H1 (cell line): Measurements from ENCODE around the gene TMEM181. TPM values are rescaled to one million over a fixed set of nuclear protein-coding genes. Genes with fewer than 3 reads are reported as not detected.

ENCODE experiments used
- CTCF ChIA-PET: fragments of 300-600 bp; sonication (Branson Sonifier 250); formaldehyde crosslinking; loops from one replicate; lab custom pipeline; 2021; ENCODE audit not compliant: partially characterized antibody; lab: Charles Lee
- POLR2A ChIA-PET: fragments of 300-600 bp; sonication (Branson Sonifier 250); formaldehyde crosslinking; loops from one replicate; lab custom pipeline; 2021; ENCODE audit warnings: inconsistent platforms; ENCODE audit not compliant: partially characterized antibody; lab: Charles Lee
- DNase-seq, 2 experiments: peaks; one replicate each; pipeline versions ENCODE4 v3.0.0 to v3.0.0-alpha.2; 2010 to 2022; ENCODE audit warnings: low spot score in 2 of 2, low read depth in 1 of 2, mixed read lengths in 1 of 2
- FAIRE-seq: peaks from 2 replicates; lab custom pipeline; 2011; peaks lifted over from hg19 to GRCh38; lab: Jason Lieb, UNC
- H2AFZ ChIP-seq: 2 replicates; pipeline ENCODE4 v1.8.1; 2012; ENCODE audit warnings: low read length, inconsistent platforms
- H2AK5ac ChIP-seq: 2 replicates; pipeline ENCODE4 v1.6.1; 2013; ENCODE audit warnings: low read depth, low read length
- H2BK120ac ChIP-seq: replicated peaks from 2 replicates; pipeline ENCODE3; 2013; ENCODE audit warnings: low read depth, low read length, inconsistent platforms
- H2BK12ac ChIP-seq: 2 replicates; pipeline ENCODE4 v1.6.1; 2013; ENCODE audit warnings: low read depth, low read length
- H2BK15ac ChIP-seq: 2 replicates; pipeline ENCODE4 v1.6.1; 2013; ENCODE audit warnings: low read length
- H2BK20ac ChIP-seq: 2 replicates; pipeline ENCODE4 v1.6.1; 2013; ENCODE audit warnings: low read length
- H2BK5ac ChIP-seq: 2 replicates; pipeline ENCODE4 v1.6.1; 2013; ENCODE audit warnings: low read depth, low read length
- H3K14ac ChIP-seq: 2 replicates; pipeline ENCODE4 v1.6.1; 2013; ENCODE audit warnings: inconsistent platforms; ENCODE audit not compliant: insufficient read length
- H3K18ac ChIP-seq: 2 replicates; pipeline ENCODE4 v1.6.1; 2013; ENCODE audit warnings: low read length; ENCODE audit errors: extremely low read depth
- H3K23ac ChIP-seq: 2 replicates; pipeline ENCODE4 v1.6.1; 2013; ENCODE audit warnings: inconsistent platforms; ENCODE audit not compliant: insufficient read length
- H3K23me2 ChIP-seq: 2 replicates; pipeline ENCODE4 v1.6.1; 2013; ENCODE audit warnings: low read depth, low read length
- H3K27ac ChIP-seq: 2 replicates; pipeline ENCODE4 v1.6.1; 2011; ENCODE audit warnings: low read depth, low read length, inconsistent platforms
- H3K27me3 ChIP-seq, 4 experiments: replicated peaks in 1 of 4; 1 replicate in 1 of 4; 2 replicates in 3 of 4; pipeline versions ENCODE4 v1.6.1 to v1.8.1; 2011 to 2013; ENCODE audit warnings: low read length in 3 of 4, mild to moderate bottlenecking in 3 of 4, inconsistent platforms in 2 of 4, mixed read lengths in 2 of 4, moderate library complexity in 1 of 4; ENCODE audit not compliant: control insufficient read depth in 3 of 4, insufficient read depth in 3 of 4; ENCODE audit errors: extremely low read depth in 1 of 4
- H3K36me3 ChIP-seq, 4 experiments: 2 replicates each; pipeline versions ENCODE4 v1.6.1 to v1.8.1; 2011 to 2013; ENCODE audit warnings: mild to moderate bottlenecking in 4 of 4, low read length in 3 of 4, moderate library complexity in 2 of 4, control low read depth in 1 of 4, inconsistent platforms in 1 of 4; ENCODE audit not compliant: insufficient read depth in 4 of 4, control insufficient read depth in 2 of 4
- H3K4ac ChIP-seq: replicated peaks from 2 replicates; pipeline ENCODE3; 2013; ENCODE audit warnings: low read length, low read depth, mixed read lengths, inconsistent platforms; ENCODE audit not compliant: insufficient read length
- H3K4me1 ChIP-seq, 4 experiments: replicated peaks in 1 of 4; 1 replicate in 1 of 4; 2 replicates in 3 of 4; pipeline versions ENCODE4 v1.6.1 to v1.8.1; 2011 to 2013; ENCODE audit warnings: low read length in 3 of 4, inconsistent platforms in 2 of 4, mixed read lengths in 1 of 4; ENCODE audit not compliant: insufficient read depth in 4 of 4, control insufficient read depth in 3 of 4
- H3K4me2 ChIP-seq, 2 experiments: 2 replicates each; pipeline versions ENCODE4 v1.6.1 to v1.8.1; 2011 to 2013; ENCODE audit warnings: low read depth in 2 of 2, low read length in 2 of 2, control low read depth in 1 of 2, inconsistent platforms in 1 of 2, mild to moderate bottlenecking in 1 of 2; ENCODE audit not compliant: insufficient read depth in 1 of 2
- H3K4me3 ChIP-seq, 4 experiments: fragments of 200-600, 300-600 bp in 1 of 4; sonication (generic), shearing (Covaris generic), sonication (Bioruptor Twin) in 1 of 4; 2 replicates each; pipeline versions ENCODE4 v1.5.1 to v1.8.1; 2011 to 2016; ENCODE audit warnings: low read length in 4 of 4, low read depth in 3 of 4, control low read depth in 2 of 4, inconsistent platforms in 2 of 4, mild to moderate bottlenecking in 2 of 4, mixed read lengths in 1 of 4, moderate library complexity in 1 of 4; ENCODE audit not compliant: insufficient read depth in 2 of 4; ENCODE audit errors: extremely low read depth in 1 of 4
- H3K56ac ChIP-seq: replicated peaks from 2 replicates; pipeline ENCODE3; 2013; ENCODE audit warnings: low read depth, mild to moderate bottlenecking, mixed read lengths, low read length, inconsistent platforms; ENCODE audit not compliant: insufficient read length
- H3K79me1 ChIP-seq: 2 replicates; pipeline ENCODE4 v1.6.1; 2013; ENCODE audit warnings: low read depth, low read length, control low read depth
- H3K79me2 ChIP-seq, 2 experiments: 2 replicates each; pipeline versions ENCODE4 v1.6.1 to v1.8.1; 2012 to 2013; ENCODE audit warnings: low read length in 2 of 2, mild to moderate bottlenecking in 2 of 2, inconsistent platforms in 1 of 2; ENCODE audit not compliant: insufficient read depth in 2 of 2, control insufficient read depth in 1 of 2
- H3K9ac ChIP-seq, 4 experiments: replicated peaks in 1 of 4; 1 replicate in 1 of 4; 2 replicates in 3 of 4; pipeline versions ENCODE4 v1.6.1 to v1.8.1; 2011 to 2013; ENCODE audit warnings: low read depth in 3 of 4, low read length in 3 of 4, control low read depth in 2 of 4, mild to moderate bottlenecking in 2 of 4, moderate library complexity in 2 of 4, inconsistent platforms in 1 of 4; ENCODE audit errors: extremely low read depth in 1 of 4
- H3K9me3 ChIP-seq, 2 experiments: 2 replicates each; pipeline versions ENCODE4 v1.6.1 to v1.8.1; 2012 to 2013; ENCODE audit warnings: mild to moderate bottlenecking in 2 of 2, moderate library complexity in 2 of 2, control low read depth in 1 of 2, inconsistent platforms in 1 of 2, low read depth in 1 of 2, low read length in 1 of 2, mixed read lengths in 1 of 2; ENCODE audit not compliant: insufficient read depth in 2 of 2
- H4K20me1 ChIP-seq, 2 experiments: replicated peaks in 1 of 2; 2 replicates each; pipeline versions ENCODE3 to v1.8.1; 2011 to 2013; ENCODE audit warnings: inconsistent platforms in 2 of 2, low read length in 2 of 2, mild to moderate bottlenecking in 1 of 2; ENCODE audit not compliant: insufficient read depth in 2 of 2, control insufficient read depth in 1 of 2
- H4K5ac ChIP-seq: 2 replicates; pipeline ENCODE4 v1.6.1; 2013; ENCODE audit warnings: low read length, low read depth, mixed read lengths, inconsistent platforms; ENCODE audit not compliant: insufficient read length
- H4K8ac ChIP-seq: 2 replicates; pipeline ENCODE4 v1.8.0; 2013; ENCODE audit warnings: mild to moderate bottlenecking, moderate library complexity, low read length, inconsistent platforms; ENCODE audit not compliant: insufficient read depth; ENCODE audit errors: extremely low read depth
- H4K91ac ChIP-seq: replicated peaks from 2 replicates; pipeline ENCODE3; 2013; ENCODE audit warnings: low read length, mixed read lengths, inconsistent platforms; ENCODE audit not compliant: insufficient read length
- CTBP2 ChIP-seq: IDR thresholded peaks from 2 replicates; pipeline ENCODE4 v1.7.0; 2011; ENCODE audit warnings: borderline replicate concordance, mild to moderate bottlenecking, moderate library complexity, mixed read lengths, low read length; ENCODE audit not compliant: insufficient read depth, insufficient read length
- EGR1 ChIP-seq: IDR thresholded peaks from 2 replicates; pipeline ENCODE4 v1.6.1; 2011; ENCODE audit warnings: low read depth, low read length, borderline replicate concordance
- JUN ChIP-seq: IDR thresholded peaks from 2 replicates; pipeline ENCODE4 v1.6.1; 2011; ENCODE audit warnings: low read depth, mild to moderate bottlenecking, improper control_type of control experiment, low read length
- SAP30 ChIP-seq: fragments of 300-600 bp; sonication (generic); IDR thresholded peaks from 2 replicates; pipeline ENCODE4 v1.7.1; 2012; ENCODE audit warnings: low read length, moderate library complexity, mild to moderate bottlenecking, inconsistent platforms; ENCODE audit not compliant: insufficient read depth, insufficient replicate concordance
- WGBS, 2 experiments: shearing (Covaris generic) in 1 of 2; methylation state at CpG; one replicate each; pipeline versions ENCODE4 v1.1.6 to v1.1.7; 2013 to 2015; ENCODE audit warnings: low lambda C conversion rate in 2 of 2, mixed read lengths in 2 of 2, inconsistent platforms in 1 of 2, low coverage in 1 of 2, missing lambda C conversion rate in 1 of 2; ENCODE audit not compliant: insufficient replicate concordance in 2 of 2, insufficient coverage in 1 of 2, insufficient read length in 1 of 2; ENCODE audit errors: extremely low coverage in 1 of 2, missing lambda C conversion rate in 1 of 2; 5-methylcytosine and 5-hydroxymethylcytosine counted together
- polyA plus RNA-seq, 7 experiments: library from polyadenylated mRNA; depleted of rRNA in 3 of 7; stranded (reverse) in 5 of 7; unstranded in 2 of 7; fragments of >200 nt in 5 of 7; fragments of 200-250 nt in 2 of 7; gene quantifications; 1 replicate in 5 of 7; 2 replicates in 1 of 7; 4 replicates in 1 of 7; pipeline versions ENCODE4 v1.2.1 to v1.2.3, GENCODE V29; 2011 to 2013; ENCODE audit warnings: missing spikeins in 2 of 7, mixed read lengths in 2 of 7
- total RNA-seq: library from RNA; stranded (reverse); fragmentation: NEBNext Ultra II Directional; extraction: Animal tissue kit (Norgen Biotek cat#: 25700); gene quantifications from 2 replicates; pipeline ENCODE4 v1.2.1, GENCODE V29; 2021
- TF ChIP-seq, protein P1 (sequence below): IDR thresholded peaks from 2 replicates; pipeline ENCODE4 v1.6.1; 2012; ENCODE audit warnings: low read length, inconsistent platforms
- TF ChIP-seq, protein P2 (sequence below): IDR thresholded peaks from 2 replicates; pipeline ENCODE4 v1.6.1; 2012; ENCODE audit warnings: inconsistent platforms

TMEM181 gene
- total and polyA plus RNA-seq, 2 of the 8 experiments (the other 6 are each of a cell fraction or from before 2014, with no cell fraction given), result 8.6 to 19.0 TPM

DNA sequence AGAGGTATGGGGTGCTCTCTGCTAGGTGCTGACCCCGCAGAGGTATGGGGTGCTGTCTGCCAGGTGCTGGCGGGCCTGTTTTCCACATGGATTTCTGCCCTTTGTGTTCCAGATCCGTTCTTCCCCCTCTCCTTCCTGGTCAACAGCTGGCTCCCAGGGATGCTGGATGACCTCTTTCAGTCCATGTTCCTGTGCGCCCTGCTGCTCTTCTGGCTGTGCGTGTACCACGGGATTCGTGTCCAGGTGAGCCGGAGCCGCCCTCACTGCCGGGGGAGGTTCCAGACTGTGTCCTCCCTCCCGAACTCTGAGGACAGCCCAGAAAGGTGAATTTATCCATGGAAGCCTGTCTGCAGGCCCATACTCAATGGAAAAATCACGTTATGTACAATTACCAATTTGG is 48.3 kb downstream of the TMEM181 start:
- CTCF ChIA-PET, result interaction anchor here (0.7 to 2.2 kb wide), 6 partner anchors 8 to 1031 kb away, joined by 3 to 6 read pairs (median 4); no protein-coding TSS in a partner anchor
- Histone ChIP-seq H3K27me3 (no peaks in the 10 kb centered on the region), H2BK5ac (no peak overlapping the region), H3K4me1 (peaks cover 7 to 15% (median 10%) of the 10 kb centered on the region in 4 experiments; a peak in 5 of 7 replicates), H2BK120ac (no peak overlapping the region), H4K8ac (no peak overlapping the region), H4K5ac (no peak overlapping the region), H2BK20ac (no peak overlapping the region), H4K91ac (no peak overlapping the region), H3K4ac (no peak overlapping the region), H3K9ac (no peak overlapping the region), H3K23ac (no peak overlapping the region), H3K36me3 (peaks cover 17 to 40% (median 31%) of the 10 kb centered on the region in 4 experiments), H2AFZ (no peak overlapping the region), H3K79me2 (peaks cover 0 to 2% of the 10 kb centered on the region in 2 experiments; a peak in 1 of 4 replicates), H3K18ac (no peak overlapping the region), H3K14ac (no peak overlapping the region), H3K9me3 (no peaks in the 10 kb centered on the region), H4K20me1 (peaks cover under 1 to 4% of the 10 kb centered on the region in 2 experiments), H3K23me2 (no peaks in the 10 kb centered on the region), H3K27ac (no peak overlapping the region), H2AK5ac (no peak overlapping the region), H3K4me3 (no peak overlapping the region), H2BK15ac (no peak overlapping the region), H3K79me1 (no peaks in the 10 kb centered on the region; the same call in 1 of the 2 replicates), H3K56ac (no peak overlapping the region), H3K4me2 (no peak overlapping the region), H2BK12ac (no peak overlapping the region)
- WGBS, 2 experiments, result 92% methylated on average over 12 of the region's 12 CpGs; no CpG with 5 or more reads in 1 of the 2 experiments
- POLR2A ChIA-PET, result no interaction called here
- no peak for DNase-seq
- no peak for FAIRE-seq
- TF ChIP-seq, protein P1, sequence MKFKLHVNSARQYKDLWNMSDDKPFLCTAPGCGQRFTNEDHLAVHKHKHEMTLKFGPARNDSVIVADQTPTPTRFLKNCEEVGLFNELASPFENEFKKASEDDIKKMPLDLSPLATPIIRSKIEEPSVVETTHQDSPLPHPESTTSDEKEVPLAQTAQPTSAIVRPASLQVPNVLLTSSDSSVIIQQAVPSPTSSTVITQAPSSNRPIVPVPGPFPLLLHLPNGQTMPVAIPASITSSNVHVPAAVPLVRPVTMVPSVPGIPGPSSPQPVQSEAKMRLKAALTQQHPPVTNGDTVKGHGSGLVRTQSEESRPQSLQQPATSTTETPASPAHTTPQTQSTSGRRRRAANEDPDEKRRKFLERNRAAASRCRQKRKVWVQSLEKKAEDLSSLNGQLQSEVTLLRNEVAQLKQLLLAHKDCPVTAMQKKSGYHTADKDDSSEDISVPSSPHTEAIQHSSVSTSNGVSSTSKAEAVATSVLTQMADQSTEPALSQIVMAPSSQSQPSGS, result no peak
- no peak for TF ChIP-seq SAP30
- no peak for TF ChIP-seq JUN
- TF ChIP-seq CTBP2, result no peak
- TF ChIP-seq, protein P2, sequence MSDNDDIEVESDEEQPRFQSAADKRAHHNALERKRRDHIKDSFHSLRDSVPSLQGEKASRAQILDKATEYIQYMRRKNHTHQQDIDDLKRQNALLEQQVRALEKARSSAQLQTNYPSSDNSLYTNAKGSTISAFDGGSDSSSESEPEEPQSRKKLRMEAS, result no peak
- no peak for TF ChIP-seq EGR1
